DOHH2 (cell line): ENCODE results near the gene LRSAM1.

ENCODE experiments used
- H3F3A ChIP-seq: fragments of 200-600 bp; sonication (generic), shearing (Covaris generic); 2 replicates; pipeline ENCODE4 v1.6.0; 2016; ENCODE audit warnings: antibody characterized with exemption, mild to moderate bottlenecking; ENCODE audit not compliant: control insufficient read depth, insufficient read depth
- H3K27ac ChIP-seq: fragments of 200-600 bp; sonication (generic); 2 replicates; pipeline ENCODE4 v1.5.1; 2014; ENCODE audit warnings: low read depth, mild to moderate bottlenecking, low read length, moderate library complexity
- H3K27me3 ChIP-seq: fragments of 200-600 bp; sonication (generic); 2 replicates; pipeline ENCODE4 v1.6.1; 2014; ENCODE audit warnings: mild to moderate bottlenecking, low read length, mixed read lengths; ENCODE audit not compliant: control insufficient read depth
- H3K36me3 ChIP-seq: fragments of 200-600 bp; sonication (generic); 2 replicates; pipeline ENCODE4 v1.6.1; 2014; ENCODE audit warnings: mild to moderate bottlenecking, low read length, moderate library complexity, mixed read lengths; ENCODE audit not compliant: control insufficient read depth
- H3K4me1 ChIP-seq: fragments of 200-600 bp; sonication (generic); 2 replicates; pipeline ENCODE4 v1.6.1; 2014; ENCODE audit warnings: mild to moderate bottlenecking, low read length, mixed read lengths; ENCODE audit not compliant: control insufficient read depth
- H3K4me2 ChIP-seq: fragments of 200-600 bp; sonication (generic); 2 replicates; pipeline ENCODE4 v1.6.0; 2014; ENCODE audit warnings: mild to moderate bottlenecking, low read length, moderate library complexity
- H3K4me3 ChIP-seq: fragments of 200-600 bp; sonication (generic); 2 replicates; pipeline ENCODE4 v1.5.1; 2014; ENCODE audit warnings: mild to moderate bottlenecking, low read length, mixed read lengths
- H3K79me2 ChIP-seq: fragments of 200-600 bp; sonication (generic); 2 replicates; pipeline ENCODE4 v1.6.1; 2014; ENCODE audit warnings: mild to moderate bottlenecking, low read length, mixed read lengths; ENCODE audit not compliant: control insufficient read depth
- H3K9me2 ChIP-seq: fragments of 200-600 bp; sonication (generic); replicated peaks from 2 replicates; pipeline ENCODE4 v1.6.1; 2014; ENCODE audit warnings: mild to moderate bottlenecking, low read length, mixed read lengths; ENCODE audit not compliant: control insufficient read depth
- H3K9me3 ChIP-seq: fragments of 200-600 bp; sonication (generic); 2 replicates; pipeline ENCODE4 v1.6.1; 2014; ENCODE audit warnings: antibody characterized with exemption, low read length, mixed read lengths; ENCODE audit not compliant: control insufficient read depth, insufficient read depth
- H4K20me1 ChIP-seq: fragments of 200-600 bp; sonication (generic); 2 replicates; pipeline ENCODE4 v1.6.0; 2014; ENCODE audit warnings: low read depth, mild to moderate bottlenecking, antibody characterized with exemption, low read length, moderate library complexity; ENCODE audit not compliant: control insufficient read depth, insufficient read depth
- CTCF ChIP-seq: fragments of 200-600 bp; sonication (generic); IDR thresholded peaks from one replicate; pipeline ENCODE4 v1.5.1; 2014; ENCODE audit warnings: antibody characterized with exemption, mild to moderate bottlenecking, low read depth, low read length; ENCODE audit not compliant: poor library complexity, severe bottlenecking
- EZH2phosphoT487 ChIP-seq: fragments of 200-600 bp; sonication (generic); IDR thresholded peaks from 2 replicates; pipeline ENCODE4 v1.6.1; 2017; ENCODE audit warnings: borderline replicate concordance, mild to moderate bottlenecking, antibody characterized with exemption, low read length, moderate library complexity, mixed read lengths

Gene LRSAM1

DNA sequence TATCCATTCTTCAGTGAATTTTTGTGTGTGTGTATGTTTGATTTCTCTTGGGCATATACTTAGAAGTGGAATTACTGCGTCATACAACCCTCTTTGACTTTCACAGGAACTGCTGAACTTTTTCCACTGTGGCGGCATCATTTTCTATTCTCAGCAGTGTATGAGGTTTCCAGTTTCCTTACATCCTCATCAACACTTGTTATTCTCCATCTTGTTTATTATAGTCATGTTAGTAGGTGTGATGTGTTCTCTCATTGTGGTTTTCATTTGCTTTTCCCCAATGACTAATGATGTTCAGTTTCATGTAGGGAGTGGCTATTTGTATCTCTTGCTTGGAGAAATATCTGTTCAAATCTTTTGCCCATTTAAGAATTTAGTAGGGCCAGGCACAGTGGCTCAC lies 24.6 kb upstream of the LRSAM1 start:
- H3K79me2 ChIP-seq = peaks cover 64% of the 10 kb centered on the region
- no peaks in the 10 kb centered on the region for H3K9me2 ChIP-seq
- H3K27ac ChIP-seq = no peak overlapping the region
- H3K9me3 ChIP-seq = no peaks in the 10 kb centered on the region
- no peak overlapping the region for H3K4me2 ChIP-seq
- H3K27me3 ChIP-seq = no peaks in the 10 kb centered on the region
- peaks cover 26% of the 10 kb centered on the region for H3K4me1 ChIP-seq
- 0 out of 2 replicates have a peak, but pooled peaks cover 3% of the 10 kb centered on the region for H3F3A ChIP-seq
- H3K4me3 ChIP-seq = no peak overlapping the region
- H4K20me1 ChIP-seq = 0 out of 2 replicates have a peak, but pooled peaks cover 4% of the 10 kb centered on the region
- TF ChIP-seq CTCF = no peak
- TF ChIP-seq EZH2phosphoT487 = no peak
- H3K36me3 ChIP-seq = peaks cover 31% of the 10 kb centered on the region

- peaks cover 50% of the 10 kb centered on the region for H3K79me2 ChIP-seq
- no peak overlapping the region for H3K27ac ChIP-seq
- 0 out of 2 replicates have a peak, but pooled peaks cover 3% of the 10 kb centered on the region for H3F3A ChIP-seq
- 0 out of 2 replicates have a peak, but pooled peaks cover 4% of the 10 kb centered on the region for H4K20me1 ChIP-seq
- no peaks in the 10 kb centered on the region for H3K9me2 ChIP-seq
- no peak overlapping the region for H3K4me3 ChIP-seq
- no peak overlapping the region for H3K4me2 ChIP-seq
- TF ChIP-seq EZH2phosphoT487 (no peak), CTCF (no peak)
- no peaks in the 10 kb centered on the region for H3K9me3 ChIP-seq
- peaks cover 36% of the 10 kb centered on the region for H3K36me3 ChIP-seq
- no peaks in the 10 kb centered on the region for H3K27me3 ChIP-seq
- H3K4me1 ChIP-seq = peaks cover 14% of the 10 kb centered on the region
Observed at GRCh38 chr9:127428348-127428747, 23.0 kb upstream of the LRSAM1 start.

DNA sequence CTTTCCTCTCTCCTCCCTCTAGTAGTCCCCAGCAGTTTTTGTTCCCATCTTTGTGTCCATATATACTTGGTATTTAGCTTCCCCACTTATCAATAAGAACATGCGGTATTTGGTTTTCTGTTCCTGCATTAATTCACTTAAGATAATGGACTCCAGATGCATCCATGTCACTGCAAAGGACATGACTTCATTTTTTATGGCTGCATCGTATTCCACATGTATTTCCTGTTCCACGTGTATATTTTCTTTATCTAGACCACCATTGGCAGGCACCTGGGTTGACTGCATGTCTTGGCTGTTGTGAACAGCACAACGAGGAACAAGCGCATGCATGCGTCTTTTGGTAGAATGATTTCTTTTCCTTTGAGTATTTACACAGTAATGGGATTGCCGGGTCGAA lies 20.9 kb upstream of the LRSAM1 start:
- Histone ChIP-seq H3K4me2 (no peak overlapping the region), H3K4me1 (peaks cover 8% of the 10 kb centered on the region), H3F3A (0 out of 2 replicates have a peak, but pooled peaks cover 3% of the 10 kb centered on the region), H3K9me3 (no peaks in the 10 kb centered on the region), H3K27me3 (no peaks in the 10 kb centered on the region), H3K9me2 (no peaks in the 10 kb centered on the region), H4K20me1 (no peaks in the 10 kb centered on the region), H3K79me2 (peaks cover 34% of the 10 kb centered on the region), H3K36me3 (peaks cover 56% of the 10 kb centered on the region), H3K27ac (no peak overlapping the region), H3K4me3 (no peak overlapping the region)
- TF ChIP-seq CTCF (no peak), EZH2phosphoT487 (no peak)
